SHP77 treated with DMSO at 0.1 percent for 48 hours (cell line): ENCODE results near the gene NLRP7.
"Not testable (repeated sequence)": the region's sequence is repeated elsewhere in the genome, so short reads cannot be mapped to it uniquely, and the experiment has no call there.

Experiments used
- DNase-seq: peaks from one replicate; lab custom pipeline; 2025; lab: John Stamatoyannopoulos, UW

The NLRP7 gene

GRCh38 chr19:54947381-54947780 lies at the start of gene NLRP7:
Gene NLRP7 (minus strand): TSS chr19:54947530.
- DNase-seq: no peak

DNA sequence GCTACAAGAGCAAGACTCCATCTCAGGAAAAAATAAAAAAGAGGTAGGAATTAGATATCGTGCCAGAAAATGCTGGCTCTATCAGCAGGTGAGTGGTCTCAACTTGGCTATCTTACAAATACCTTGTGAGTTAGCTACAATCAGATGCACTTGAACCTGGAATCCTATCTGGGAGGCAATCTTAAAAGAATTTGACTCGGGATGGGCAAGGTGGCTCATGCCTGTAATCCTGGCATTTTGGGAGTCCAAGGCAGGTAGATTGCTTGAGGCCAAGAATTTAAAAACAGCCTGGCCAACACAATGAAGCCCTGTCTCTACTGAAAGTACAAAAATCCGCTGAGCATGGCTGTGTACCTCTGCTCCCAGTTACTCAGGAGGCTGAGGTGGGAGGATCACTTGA lies 48.2 kb upstream of the NLRP7 start:
- DNase-seq: no peak

DNA sequence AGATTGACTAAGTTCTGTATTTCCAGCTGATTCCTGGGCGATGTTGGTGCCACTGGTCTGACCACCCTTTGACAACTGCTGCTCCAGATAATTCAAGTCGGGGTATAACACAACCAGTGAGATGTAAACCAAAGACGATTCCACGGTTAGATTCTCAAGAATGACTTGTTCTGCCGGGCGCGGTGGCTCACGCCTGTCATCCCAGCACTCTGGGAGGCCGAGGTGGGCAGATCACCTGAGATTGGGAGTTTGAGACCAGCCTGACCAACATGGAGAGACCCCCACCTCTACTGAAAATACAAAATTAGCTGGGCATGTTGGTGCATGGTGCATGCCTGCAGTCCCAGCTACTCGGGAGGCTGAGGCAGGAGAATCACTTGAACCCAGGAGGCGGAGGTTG lies 42.2 kb upstream of the NLRP7 start:
- not testable (repeated sequence) for DNase-seq

GRCh38 chr19:54982562-54982961 lies 35.2 kb upstream of the NLRP7 start:
- DNase-seq: not testable (repeated sequence)

DNA sequence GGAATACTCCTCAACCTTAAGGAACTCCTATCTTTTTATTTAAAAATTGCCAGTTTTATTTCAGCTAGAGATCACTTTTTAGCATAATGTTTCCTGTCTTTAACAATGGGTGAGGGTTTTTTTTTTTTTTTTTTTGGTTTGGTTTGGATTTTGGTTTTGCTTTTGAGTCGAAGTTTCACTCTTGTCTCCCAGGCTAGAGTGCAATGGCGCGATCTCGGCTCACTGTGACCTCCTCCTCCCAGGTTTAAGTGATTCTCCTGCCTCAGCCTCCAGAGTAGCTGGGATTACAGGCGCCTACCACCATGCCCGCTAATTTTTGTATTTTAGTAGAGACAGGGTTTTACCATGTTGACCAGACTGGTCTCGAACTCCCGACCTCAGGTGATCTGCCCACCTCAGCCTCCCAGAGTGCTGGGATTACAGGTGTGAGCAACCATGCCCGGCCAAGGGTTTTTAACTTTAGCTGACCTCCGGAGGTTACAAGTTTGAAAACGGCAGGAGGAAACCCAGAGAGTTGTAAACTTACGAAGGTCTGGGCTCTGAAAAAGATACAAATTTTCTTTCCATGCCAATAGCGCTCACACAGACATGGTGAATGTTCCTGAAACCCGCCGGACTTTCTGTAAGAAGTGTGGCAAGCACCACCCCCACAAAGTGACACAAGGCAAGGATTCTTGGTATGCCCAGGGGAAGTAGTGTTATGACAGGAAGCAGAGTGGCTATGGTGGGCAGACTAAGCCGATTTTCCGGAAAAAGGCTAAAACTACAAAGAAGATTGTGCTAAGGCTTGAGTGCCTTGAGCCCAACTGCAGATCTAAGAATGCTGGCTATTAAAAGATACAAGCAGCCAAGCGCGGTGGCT lies 26.1 kb upstream of the NLRP7 start:
- DNase-seq: not testable (repeated sequence)

- not testable (repeated sequence) for DNase-seq
These were observed 24.1 kb upstream of the NLRP7 start for GRCh38 chr19:54971446-54971845.

- no peak for DNase-seq
These were observed 22.3 kb upstream of the NLRP7 start for GRCh38 chr19:54969647-54970046.

DNA sequence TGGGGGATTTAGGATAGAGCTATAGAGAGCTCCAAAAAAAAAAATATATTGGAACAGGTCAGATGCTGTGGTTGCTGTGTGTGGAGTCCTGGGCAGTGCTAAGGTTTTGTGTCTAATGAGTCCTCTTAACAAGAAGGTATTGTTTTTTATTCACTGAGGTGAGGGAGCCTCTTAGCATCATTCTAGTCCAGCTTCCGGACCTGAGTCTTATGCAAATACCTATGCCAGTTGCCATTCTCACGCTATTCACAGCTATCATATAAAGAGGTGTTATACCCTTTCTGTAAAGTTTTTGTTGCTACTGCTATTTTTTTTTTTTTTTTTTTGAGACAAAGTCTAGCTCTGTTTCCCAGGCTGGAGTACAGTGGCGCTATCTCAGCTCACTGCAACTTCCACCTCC lies 20.3 kb upstream of the NLRP7 start:
- DNase-seq: no peak

- DNase-seq: not testable (repeated sequence)
These were observed 17.7 kb upstream of the NLRP7 start for GRCh38 chr19:54965055-54965454.

DNA sequence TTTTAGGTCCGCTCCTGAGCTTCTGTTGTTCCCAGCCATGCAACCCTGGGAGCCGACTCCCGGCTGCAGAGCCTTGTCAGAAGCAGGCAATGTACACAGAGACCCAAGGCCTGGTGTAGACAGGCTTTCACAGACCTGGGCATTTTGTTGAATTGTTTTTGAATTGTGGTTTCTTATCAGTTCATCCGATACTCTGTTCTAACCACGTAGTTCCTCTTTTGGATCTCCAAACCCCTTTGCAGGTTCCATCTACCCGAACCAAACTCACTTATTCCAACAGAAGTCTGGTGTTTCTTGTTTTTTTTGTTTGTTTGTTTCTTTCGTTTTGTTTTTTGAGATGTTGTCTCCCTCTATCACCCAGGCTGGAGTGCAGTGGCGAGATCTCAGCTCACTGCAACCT lies 12.5 kb upstream of the NLRP7 start:
- DNase-seq: no peak

- DNase-seq: no peak
These were observed 8.0 kb upstream of the NLRP7 start for GRCh38 chr19:54955376-54955775.

DNA sequence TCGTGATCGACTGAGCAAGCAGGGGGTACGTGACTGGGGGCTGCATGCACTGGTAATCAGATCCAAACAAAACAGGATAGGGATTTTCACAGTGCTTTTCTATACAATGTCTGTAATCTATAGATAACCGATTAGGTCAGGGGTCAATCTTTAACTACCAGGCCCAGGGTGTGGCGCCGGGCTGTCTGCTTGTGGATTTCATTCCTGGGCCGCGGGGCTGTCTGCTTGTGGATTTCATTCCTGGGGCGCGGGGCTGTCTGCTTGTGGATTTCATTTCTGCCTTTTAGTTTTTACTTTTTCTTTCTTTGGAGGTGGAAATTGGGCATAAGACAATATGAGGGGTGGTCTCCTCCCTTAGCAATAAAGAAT lies 6.0 kb upstream of the NLRP7 start:
- DNase-seq: not testable (repeated sequence)

- DNase-seq: no peak
These were observed 5.4 kb upstream of the NLRP7 start for GRCh38 chr19:54952591-54953344.

DNA sequence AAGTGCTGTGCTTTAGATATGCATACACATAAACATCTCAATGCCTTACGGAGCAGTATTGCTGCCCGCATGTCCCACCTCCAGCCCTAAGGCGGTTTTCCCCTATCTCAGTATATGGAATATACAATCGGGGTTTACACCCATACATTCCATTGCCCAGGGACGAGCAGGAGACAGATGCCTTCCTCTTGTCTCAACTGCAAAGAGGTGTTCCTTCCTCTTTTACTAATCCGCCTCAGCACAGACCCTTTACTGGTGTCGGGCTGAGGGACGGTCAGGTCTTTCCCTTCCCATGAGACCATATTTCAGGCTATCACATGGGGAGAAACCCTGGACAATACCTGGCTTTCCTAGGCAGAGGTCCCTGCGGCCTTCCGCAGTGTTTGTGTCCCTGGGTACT lies 3.2 kb upstream of the NLRP7 start:
- not testable (repeated sequence) for DNase-seq

DNA sequence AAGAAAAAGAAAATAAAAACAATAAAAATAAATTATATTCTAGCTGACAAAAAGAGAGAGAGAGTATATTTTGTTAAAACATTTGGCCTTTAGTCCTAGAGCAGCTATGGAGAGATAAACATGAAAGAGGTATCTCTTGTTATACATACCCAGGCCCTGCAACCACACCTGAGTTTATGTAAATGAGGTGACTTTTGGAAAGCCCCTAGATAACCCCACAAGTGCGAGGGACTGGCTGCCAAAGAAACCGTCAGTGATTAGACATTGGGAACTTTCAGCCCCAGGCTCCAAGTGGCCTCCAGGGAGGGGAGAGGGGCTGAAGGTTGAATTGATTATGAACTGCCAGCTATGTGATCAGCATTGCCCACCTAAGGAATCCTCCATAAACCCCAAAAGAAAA lies 2.1 kb upstream of the NLRP7 start:
- DNase-seq: no peak

DNA sequence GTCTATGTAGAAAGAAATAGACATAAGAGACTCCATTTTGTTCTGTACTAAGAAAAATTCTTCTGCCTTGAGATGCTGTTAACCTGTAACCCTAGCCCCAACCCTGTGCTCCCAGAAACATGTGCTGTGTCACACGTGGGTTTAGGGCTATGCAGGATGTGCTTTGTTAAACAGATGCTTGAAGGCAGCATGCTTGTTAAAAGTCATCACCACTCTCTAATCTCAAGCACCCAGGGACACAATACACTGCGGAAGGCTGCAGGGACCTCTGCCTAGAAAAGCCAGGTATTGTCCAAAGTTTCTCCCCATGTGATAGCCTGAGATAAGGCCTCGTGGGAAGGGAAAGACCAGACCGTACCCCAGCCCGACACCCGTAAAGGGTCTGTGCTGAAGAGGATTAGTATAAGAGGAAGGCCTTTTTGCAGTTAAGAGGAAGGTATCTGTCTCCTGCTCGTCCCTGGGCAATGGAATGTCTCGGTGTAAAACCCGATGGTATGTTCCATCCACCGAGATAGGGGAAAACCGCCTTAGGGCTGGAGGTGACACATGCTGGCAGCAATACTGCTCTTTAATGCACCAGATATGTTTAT lies 3.5 kb downstream of the NLRP7 start:
- not testable (repeated sequence) for DNase-seq

- DNase-seq: not testable (repeated sequence)
These were observed 7.8 kb downstream of the NLRP7 start for GRCh38 chr19:54939538-54939937.

DNA sequence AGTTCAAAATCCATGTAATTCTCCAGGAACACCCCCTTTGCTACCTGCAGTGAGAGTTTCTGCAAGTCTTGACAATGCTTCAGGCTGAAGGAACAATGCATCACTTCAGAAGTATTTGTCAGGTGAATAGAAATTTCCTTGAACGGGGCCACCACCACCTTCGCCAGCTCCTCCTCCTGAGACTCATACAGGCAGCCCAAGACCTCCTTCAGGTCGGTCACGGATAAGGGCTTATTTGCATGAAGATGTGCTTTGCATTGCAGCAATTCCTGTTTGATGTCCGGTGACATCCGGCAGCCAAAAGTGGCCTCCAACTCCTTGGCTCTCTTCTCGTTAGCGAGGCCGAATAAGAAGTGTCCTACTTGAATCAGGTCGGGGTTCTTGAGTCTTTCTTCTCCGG lies 8.4 kb downstream of the NLRP7 start:
- DNase-seq: no peak

DNA sequence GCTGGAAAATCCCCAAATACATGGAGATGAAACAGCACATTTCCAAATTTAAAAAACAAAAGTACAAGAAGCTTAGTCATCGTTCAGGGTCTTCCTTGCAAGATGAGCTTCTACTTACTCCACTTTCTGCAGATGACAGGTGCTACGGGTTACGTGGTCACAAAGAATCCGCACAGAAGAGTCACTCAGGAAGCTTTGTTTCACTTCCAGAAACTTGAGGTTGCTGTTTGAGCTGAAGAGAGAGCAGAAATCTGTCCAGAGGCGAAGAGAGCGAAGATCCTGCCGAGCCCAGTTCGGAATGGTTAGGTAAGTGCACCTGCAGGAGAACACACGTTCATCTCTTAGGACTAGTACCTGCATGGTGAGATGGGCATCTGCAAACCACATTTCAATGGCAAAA lies 9.4 kb downstream of the NLRP7 start:
- no peak for DNase-seq

GRCh38 chr19:54928299-54928698 lies 19.0 kb downstream of the NLRP7 start:
- no peak for DNase-seq

DNA sequence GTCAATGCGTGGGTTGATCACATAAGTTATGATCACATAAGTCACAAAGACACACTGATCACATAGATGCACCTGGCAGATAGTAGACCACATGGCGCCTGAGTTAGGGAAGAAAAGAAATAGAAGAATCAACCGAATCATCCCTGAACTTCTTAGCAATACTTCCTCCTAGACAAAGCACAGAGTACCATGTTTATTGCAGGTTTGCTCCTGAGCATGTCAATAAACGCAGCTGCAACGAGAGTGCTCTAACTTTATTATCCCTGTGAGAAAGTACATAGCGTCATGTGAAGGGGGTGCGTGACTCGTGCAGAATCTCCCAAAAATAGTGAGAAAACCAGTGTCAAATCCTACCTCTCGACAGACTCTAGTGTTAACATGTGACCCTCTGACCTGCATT lies 24.1 kb downstream of the NLRP7 start:
- DNase-seq: no peak

GRCh38 chr19:54921082-54921481 lies 26.2 kb downstream of the NLRP7 start:
- no peak for DNase-seq
